Epithelial cell of esophagus (primary cell): Measurements from ENCODE around the gene OR4E2.

ENCODE experiments used
- DNase-seq: peaks from one replicate; pipeline ENCODE4 v3.0.0; 2010; ENCODE audit warnings: low read depth
- H3K4me3 ChIP-seq: 2 replicates; pipeline ENCODE4 v1.5.1; 2011; ENCODE audit warnings: mild to moderate bottlenecking, low read length, control low read depth
- TF ChIP-seq, protein P1 (sequence below): IDR thresholded peaks from 2 replicates; pipeline ENCODE4 v1.5.1; 2011; ENCODE audit warnings: low read depth, mild to moderate bottlenecking, low read length, control low read depth, inconsistent platforms; ENCODE audit not compliant: insufficient read depth; ENCODE audit errors: missing control alignments

The OR4E2 gene

DNA sequence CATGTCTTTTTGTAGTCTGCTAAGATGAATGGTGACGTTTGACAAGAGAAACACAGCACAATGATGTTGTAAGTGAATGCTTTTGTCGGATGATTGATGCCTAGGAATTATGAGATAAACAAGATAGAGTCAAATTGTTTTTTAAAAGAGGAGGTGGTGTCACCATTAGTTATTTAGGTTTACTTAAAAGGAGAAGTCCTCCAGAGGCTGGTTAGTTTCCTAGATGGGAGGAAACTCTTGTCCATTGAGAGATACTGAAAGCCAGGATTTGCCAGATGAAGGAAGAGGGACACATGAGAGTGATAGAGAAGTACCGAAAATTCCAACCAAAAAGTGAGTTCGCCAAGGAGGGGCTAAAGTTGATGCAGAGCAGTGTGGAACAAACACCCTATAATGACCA lies 18.8 kb upstream of the OR4E2 start, which contains the start of gene OR10G2:
Gene OR10G2, minus strand, starts transcription at position 101 of the 400 bp plus-strand sequence. Its CDS starts 98 bp downstream, at position 3.
- TF ChIP-seq, protein P1, sequence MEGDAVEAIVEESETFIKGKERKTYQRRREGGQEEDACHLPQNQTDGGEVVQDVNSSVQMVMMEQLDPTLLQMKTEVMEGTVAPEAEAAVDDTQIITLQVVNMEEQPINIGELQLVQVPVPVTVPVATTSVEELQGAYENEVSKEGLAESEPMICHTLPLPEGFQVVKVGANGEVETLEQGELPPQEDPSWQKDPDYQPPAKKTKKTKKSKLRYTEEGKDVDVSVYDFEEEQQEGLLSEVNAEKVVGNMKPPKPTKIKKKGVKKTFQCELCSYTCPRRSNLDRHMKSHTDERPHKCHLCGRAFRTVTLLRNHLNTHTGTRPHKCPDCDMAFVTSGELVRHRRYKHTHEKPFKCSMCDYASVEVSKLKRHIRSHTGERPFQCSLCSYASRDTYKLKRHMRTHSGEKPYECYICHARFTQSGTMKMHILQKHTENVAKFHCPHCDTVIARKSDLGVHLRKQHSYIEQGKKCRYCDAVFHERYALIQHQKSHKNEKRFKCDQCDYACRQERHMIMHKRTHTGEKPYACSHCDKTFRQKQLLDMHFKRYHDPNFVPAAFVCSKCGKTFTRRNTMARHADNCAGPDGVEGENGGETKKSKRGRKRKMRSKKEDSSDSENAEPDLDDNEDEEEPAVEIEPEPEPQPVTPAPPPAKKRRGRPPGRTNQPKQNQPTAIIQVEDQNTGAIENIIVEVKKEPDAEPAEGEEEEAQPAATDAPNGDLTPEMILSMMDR, result no peak
- H3K4me3 ChIP-seq, result no peak within 1 kb of the TSS
- DNase-seq, result no peak

- TF ChIP-seq, protein P1, result no peak
- no peak overlapping the region for H3K4me3 ChIP-seq
- DNase-seq, result no peak
These were observed 11.0 kb upstream of the OR4E2 start for GRCh38 chr14:21642683-21643082.

DNA sequence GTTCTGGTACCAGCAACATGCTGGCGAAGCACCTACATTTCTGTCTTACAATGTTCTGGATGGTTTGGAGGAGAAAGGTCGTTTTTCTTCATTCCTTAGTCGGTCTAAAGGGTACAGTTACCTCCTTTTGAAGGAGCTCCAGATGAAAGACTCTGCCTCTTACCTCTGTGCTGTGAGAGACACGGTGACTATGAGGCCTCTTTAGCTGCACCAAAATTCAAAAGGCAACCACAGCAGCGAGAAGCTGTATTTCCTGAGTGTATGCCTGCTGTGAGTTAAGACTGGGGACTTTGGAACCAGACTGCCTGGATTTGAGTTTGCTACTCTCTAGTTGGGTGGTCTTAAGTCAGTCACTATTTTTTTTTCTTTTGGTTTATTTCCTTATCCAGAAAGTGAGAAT lies 10.2 kb upstream of the OR4E2 start:
- no peak overlapping the region for H3K4me3 ChIP-seq
- TF ChIP-seq, protein P1, result no peak
- no peak for DNase-seq

DNA sequence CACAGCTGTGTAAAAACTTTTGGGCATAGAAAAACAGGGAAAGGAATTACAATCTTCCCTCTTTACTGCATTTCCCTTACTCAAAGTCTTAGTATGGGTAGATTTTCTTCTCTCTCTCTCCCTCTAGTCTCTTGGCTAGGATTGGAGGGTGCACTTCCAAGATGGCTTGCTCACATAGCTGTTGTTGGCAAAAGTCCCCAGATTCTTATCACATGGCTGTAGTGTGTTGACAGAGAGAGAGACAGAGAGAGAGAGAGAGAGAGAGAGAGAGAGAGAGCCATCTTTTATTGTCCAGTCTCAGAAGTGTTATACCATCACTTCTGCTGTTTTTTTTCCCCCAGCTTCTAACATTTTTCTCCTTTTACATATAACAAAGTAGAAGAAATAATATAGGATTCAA lies 6.3 kb upstream of the OR4E2 start:
- TF ChIP-seq, protein P1, result no peak
- DNase-seq, result no peak

GRCh38 chr14:21652209-21652808 lies 1.3 kb upstream of the OR4E2 start:
- no peak for DNase-seq
- H3K4me3 ChIP-seq, result no peak overlapping the region
- TF ChIP-seq, protein P1, result no peak

More for the DNA sequence above, 6.3 kb upstream of the OR4E2 start:
- no peak overlapping the region for H3K4me3 ChIP-seq

DNA sequence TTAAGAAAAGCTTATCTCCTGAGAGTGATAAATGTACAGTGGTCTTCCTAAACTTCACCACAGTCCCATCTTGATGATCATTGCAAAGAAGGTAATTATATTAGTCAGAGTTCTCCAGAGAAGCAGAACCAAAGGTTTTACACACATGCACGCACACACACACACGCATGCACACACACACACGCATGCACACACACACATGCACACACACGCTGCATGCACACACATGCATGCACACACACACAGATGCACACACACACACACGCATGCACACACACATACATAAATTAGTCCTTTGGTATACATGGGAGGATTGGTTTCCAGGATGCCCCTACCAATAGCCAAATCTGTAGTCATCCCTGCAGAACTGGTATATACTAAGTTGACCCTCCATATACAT lies 580 bp downstream of the OR4E2 start:
- TF ChIP-seq, protein P1, result no peak
- no peak overlapping the region for H3K4me3 ChIP-seq

GRCh38 chr14:21656980-21657379 lies 3.3 kb downstream of the OR4E2 start:
- H3K4me3 ChIP-seq, result no peak overlapping the region
- DNase-seq, result no peak
- TF ChIP-seq, protein P1, result no peak

More for the DNA sequence above, 580 bp downstream of the OR4E2 start:
- DNase-seq, result no peak
